ENCODE measurements around the gene LAMP5.

Gene LAMP5, protein sequence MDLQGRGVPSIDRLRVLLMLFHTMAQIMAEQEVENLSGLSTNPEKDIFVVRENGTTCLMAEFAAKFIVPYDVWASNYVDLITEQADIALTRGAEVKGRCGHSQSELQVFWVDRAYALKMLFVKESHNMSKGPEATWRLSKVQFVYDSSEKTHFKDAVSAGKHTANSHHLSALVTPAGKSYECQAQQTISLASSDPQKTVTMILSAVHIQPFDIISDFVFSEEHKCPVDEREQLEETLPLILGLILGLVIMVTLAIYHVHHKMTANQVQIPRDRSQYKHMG

DNA sequence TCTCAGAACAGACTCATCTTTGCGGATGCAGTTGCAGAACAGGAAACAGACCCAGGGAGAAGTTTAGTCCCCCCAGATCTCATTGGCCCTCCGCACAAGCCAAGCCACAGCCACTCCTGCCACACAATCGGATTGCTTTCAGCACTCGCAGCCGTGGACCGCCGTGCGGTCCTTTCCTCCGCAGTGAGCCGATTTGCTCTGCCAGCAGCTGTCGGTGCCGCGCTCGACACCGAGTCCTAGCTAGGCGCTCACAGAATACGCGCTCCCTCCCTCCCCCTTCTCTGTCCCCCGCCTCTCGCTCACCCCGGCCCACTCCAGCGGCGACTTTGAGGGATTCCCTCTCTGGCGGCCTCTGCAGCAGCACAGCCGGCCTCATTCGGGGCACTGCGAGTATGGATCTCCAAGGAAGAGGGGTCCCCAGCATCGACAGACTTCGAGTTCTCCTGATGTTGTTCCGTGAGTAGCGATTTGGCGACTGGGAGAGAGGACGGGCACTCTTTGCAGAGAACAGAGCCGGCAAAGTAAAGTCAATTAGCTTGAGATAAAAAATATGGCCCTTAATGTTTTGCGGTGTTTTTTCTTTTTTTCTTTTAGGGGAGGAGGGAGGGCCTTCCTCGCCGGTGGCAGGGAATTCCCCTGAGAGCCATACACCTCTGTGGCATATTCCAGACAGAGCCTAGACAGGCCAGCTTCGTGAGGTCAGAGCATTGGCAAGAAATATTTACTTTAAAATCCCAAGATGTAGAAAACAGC is at the start of gene LAMP5:
TSS of gene LAMP5 (plus strand) at position 130 of the 753 bp plus-strand sequence. CDS start at position 393, 263 bp downstream.
- in situ Hi-C loops (cut with MboI; ENCODE audit: low sequenced_read_pairs) = no loop called here

DNA sequence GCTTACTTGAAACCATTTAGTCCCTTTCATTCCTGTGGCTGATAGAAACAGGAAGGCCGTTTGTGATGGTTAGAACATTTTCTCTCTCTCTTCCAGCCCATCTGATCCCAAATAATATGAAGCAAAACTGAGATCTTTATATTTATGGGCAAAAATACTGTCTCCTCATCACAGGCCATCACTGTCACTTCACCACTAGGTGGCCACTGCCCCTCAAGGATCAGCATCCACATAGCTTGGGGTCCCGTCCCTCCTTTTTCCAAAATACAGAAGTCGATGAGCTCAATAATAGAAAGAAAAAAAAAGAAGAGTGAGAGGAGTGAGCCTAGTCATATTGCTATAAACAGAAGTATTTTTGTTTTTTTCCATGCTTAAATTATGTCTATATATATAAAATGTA is 46.4 kb upstream of the LAMP5 start:
- in situ Hi-C loops (cut with MboI; ENCODE audit: low sequenced_read_pairs) = no loop called here

DNA sequence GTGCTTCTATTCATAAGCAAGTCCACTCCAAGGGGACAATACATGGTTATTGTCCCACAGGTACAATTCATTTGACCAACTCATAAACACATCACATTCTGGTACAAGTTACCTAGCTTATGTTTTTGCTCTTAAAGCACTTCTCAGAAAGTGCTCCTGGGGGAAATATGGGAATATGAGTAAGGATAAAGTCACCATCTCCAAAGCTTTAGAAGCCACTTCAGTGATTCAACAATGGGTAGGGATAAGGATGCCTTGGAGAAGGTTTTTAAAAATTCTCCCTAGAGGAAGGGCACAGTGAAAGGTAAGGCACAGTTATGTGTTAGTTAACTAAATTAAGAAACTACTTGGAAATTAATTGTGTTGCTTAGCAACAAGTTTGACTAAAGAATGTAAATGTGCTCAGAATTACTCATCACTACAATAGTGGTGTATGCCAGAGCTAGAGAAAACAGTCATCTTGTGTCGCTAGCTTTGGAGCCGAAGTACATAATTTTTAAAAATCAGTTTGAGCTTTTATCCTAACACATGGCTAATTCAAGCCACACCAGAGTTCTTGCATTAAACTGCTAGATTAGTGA is 39.5 kb upstream of the LAMP5 start:
- in situ Hi-C loops (cut with MboI; ENCODE audit: low sequenced_read_pairs) = no loop called here

DNA sequence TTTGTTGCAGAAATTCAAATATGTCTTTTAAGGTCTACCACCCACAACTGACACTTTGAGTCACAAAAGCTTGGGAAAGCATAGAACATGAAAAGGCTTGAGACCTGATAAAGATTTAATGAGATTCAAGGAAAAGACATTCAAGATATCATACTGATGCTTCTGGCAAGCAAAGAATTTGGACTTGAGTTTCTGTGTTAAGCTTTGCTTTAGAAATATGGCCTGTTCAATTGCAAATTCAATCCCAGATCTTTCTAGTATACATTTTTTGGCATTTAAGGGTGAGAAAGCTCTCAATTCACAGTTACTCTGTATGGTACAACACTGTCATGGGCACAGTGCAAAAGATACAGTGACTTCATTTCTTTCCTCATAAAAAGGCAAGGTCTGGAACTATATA is 38.9 kb upstream of the LAMP5 start:
- in situ Hi-C loops (cut with MboI; ENCODE audit: low sequenced_read_pairs) = no loop called here

DNA sequence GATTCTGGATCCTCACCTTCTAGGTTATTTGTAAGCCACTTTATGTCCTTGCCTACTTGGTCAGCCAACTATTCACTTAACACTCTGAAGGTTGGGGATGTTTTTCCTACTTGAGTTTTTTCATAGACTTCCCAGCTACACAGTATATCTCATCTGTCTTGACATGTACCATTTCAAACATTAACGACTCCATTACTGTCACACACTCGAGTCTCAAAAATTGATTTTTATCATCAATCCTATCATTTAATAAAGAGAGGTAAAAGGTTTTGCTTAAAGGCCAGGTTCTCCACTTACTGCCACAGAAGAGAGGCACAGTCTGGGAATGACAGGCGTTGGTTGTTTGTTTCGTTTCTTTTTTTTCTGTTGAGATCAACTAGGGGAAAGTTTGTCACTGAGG is 38.2 kb upstream of the LAMP5 start:
- in situ Hi-C loops (cut with MboI; ENCODE audit: low sequenced_read_pairs) = no loop called here

DNA sequence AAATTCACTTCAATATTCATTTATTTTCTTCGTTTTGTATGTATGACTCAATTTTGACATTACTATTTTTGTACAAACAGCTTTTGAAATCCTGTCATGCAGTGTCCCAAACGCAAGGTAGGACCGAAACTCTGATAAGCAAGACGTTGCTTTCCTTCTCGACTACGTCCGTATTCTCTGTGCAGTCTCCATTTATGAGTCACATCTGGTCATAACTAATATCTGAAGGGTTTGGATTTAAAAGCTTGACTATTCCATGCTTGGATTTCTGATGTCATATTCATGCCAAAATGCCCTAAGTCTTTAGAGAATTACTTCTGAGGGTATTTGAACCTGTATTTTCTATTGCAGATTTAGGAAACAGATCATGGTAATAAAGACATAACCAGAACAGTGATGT is 37.8 kb upstream of the LAMP5 start:
- in situ Hi-C loops (cut with MboI; ENCODE audit: low sequenced_read_pairs) = no loop called here

GRCh38 chr20:9478771-9479170 is 35.6 kb upstream of the LAMP5 start:
- in situ Hi-C loops (cut with MboI; ENCODE audit: low sequenced_read_pairs) = no loop called here

GRCh38 chr20:9480066-9480465 is 34.3 kb upstream of the LAMP5 start:
- in situ Hi-C loops (cut with MboI; ENCODE audit: low sequenced_read_pairs) = no loop called here

- in situ Hi-C loops (cut with MboI; ENCODE audit: low sequenced_read_pairs) = no loop called here
Observed at GRCh38 chr20:9482180-9482579, 32.2 kb upstream of the LAMP5 start.

- in situ Hi-C loops (cut with MboI; ENCODE audit: low sequenced_read_pairs) = no loop called here
Observed at GRCh38 chr20:9483131-9483530, 31.3 kb upstream of the LAMP5 start.

GRCh38 chr20:9485614-9486340 is 28.6 kb upstream of the LAMP5 start:
- in situ Hi-C loops (cut with MboI; ENCODE audit: low sequenced_read_pairs) = no loop called here

DNA sequence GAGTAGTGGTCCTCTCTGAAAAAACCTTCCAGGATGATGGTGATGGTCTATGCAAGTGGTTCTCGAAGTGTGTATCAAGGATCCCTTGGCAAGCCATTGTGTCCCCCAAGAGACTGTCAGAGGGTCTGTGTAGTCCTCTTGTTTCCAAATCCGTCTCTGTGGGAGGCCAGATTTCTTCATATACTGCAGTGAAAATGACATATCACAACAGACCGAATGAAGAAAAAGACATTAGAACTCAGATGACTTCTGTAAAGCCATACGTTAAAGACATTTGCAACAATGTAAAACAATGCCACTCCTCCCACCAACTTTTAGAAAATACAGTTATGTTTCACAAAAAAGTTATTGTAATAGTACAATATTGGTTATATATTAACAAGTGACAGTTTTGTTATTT is 27.2 kb upstream of the LAMP5 start:
- in situ Hi-C loops (cut with MboI; ENCODE audit: low sequenced_read_pairs) = no loop called here

DNA sequence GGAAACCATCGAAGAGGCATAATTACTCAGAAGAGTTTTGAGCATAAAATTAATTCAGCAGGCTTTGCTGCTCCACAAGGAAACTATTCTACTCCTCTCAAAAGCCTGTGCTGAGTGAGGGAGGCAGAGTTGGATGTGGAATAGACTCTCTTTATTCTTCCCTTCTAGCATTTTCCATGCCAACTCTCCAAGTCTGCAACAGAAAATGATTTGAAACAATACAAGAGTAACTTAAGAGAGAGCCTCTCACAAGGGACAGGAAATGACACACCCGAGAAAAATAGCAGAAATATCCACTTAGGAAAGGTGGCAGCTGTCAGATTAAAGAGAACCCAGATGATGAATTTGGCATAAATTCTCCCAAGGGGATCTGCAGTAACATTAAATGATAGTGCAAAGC is 26.3 kb upstream of the LAMP5 start:
- in situ Hi-C loops (cut with MboI; ENCODE audit: low sequenced_read_pairs) = no loop called here

DNA sequence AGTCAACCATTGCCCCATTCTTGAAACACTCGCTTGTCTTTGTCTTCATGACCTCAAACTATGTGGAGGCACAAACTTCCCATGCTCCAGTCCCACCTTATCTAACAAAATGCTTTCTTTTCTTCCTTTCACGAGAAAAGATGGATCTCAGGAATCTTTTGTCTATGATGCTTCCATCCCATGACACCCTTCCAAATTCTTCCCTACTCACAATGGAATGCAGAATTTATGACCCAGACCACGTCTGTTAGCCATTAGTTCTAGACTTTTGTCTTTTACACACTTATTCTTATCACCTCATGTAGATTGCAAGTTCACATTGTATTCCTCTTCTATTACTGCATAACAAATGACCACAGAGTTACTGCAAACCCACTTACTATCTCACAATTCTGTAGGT is 24.2 kb upstream of the LAMP5 start:
- in situ Hi-C loops (cut with MboI; ENCODE audit: low sequenced_read_pairs) = no loop called here

DNA sequence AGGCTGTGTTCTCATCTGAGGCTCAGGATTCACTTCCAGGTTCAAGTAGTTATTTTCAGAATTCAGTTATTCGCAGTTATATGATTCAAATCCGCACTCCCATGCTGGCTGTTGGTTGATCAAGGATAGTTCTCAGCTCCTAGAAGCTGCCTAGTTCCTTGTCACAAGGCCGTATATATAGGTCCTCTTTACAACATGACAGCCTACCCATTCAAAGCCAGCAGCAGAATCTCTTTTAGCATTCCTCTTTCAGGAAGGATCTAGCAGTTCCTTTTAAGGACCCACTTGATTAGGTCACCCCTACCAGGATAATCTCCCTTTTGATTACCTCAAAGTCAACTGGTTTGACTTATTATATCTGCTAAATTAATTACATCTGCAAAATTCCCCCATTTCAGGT is 23.8 kb upstream of the LAMP5 start:
- in situ Hi-C loops (cut with MboI; ENCODE audit: low sequenced_read_pairs) = no loop called here

- in situ Hi-C loops (cut with MboI; ENCODE audit: low sequenced_read_pairs) = no loop called here
Observed at GRCh38 chr20:9491324-9491723, 23.1 kb upstream of the LAMP5 start.

- in situ Hi-C loops (cut with MboI; ENCODE audit: low sequenced_read_pairs) = no loop called here
Observed at GRCh38 chr20:9492067-9492466, 22.3 kb upstream of the LAMP5 start.

DNA sequence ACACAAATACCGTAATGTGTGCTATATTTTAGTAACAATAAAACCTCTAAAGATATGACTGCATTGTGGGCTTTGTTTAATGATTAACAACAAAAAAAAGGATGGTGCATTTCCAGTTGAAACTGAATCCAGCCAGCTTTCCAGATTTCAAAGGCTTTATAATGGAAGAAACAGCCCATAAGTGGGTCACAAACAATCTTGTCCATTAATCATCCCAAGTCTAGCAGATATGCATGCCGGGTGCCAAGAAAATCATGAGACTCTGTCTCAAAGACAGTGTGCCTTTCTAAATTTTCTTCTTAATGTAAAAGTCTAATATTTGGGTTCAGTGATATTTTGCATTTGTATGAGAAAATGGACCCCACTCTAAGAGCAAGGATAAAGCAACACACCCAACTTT is 20.6 kb upstream of the LAMP5 start:
- in situ Hi-C loops (cut with MboI; ENCODE audit: low sequenced_read_pairs) = no loop called here

DNA sequence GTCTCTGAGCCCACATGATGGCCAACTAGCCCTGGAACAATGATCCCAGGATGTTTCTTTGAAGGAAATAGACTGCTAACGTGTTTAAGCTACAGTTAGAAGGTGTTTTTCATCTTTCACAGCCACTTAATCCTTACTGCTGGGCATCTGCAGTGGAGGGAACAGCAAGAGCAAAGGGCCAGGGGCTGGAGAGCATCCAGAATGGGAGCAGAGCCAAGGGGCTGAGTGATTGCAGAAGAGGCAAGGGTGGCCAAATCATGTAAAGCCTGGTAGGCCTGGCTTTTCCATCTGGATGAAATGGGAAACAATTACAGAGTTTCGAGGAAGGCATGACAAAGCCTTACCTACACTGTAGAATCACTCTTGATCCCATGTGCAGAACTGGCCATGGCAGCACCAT is 18.7 kb upstream of the LAMP5 start:
- in situ Hi-C loops (cut with MboI; ENCODE audit: low sequenced_read_pairs) = no loop called here

DNA sequence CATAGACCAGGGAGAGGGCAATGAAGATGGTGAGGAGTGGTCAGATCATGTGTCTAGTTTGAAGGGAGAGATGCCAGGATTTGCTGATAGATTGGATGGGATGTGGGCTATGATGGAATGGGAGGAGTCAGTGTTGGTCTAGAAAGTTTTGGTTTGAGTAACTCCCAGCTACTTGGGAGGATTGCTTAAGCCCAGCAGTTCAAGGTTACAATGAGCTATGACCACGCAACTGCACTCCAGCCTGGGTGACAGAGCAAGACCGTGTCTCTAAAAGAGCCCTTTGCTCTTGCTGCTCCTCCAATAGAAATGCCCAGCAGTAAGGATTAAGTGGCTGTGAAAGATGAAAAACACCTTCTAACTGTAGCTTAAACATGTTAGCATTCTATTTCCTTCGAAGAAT is 18.2 kb upstream of the LAMP5 start:
- in situ Hi-C loops (cut with MboI; ENCODE audit: low sequenced_read_pairs) = no loop called here

GRCh38 chr20:9498322-9498721 is 16.1 kb upstream of the LAMP5 start:
- in situ Hi-C loops (cut with MboI; ENCODE audit: low sequenced_read_pairs) = no loop called here

Measured in HL-60/S4 (cell line).